Left forelimb (tissue), 1 donor: ENCODE measurements around the gene XRCC4.
"Not testable (repeated sequence)": the region's sequence is repeated elsewhere in the genome, so short reads cannot be mapped to it uniquely, and the experiment has no call there.

ENCODE experiments used
- DNase-seq: peaks from one replicate; pipeline ENCODE4 v3.0.0-alpha.2; 2018; ENCODE audit warnings: low spot score

The XRCC4 gene

GRCh38 chr5:83348281-83348780, 271.0 kb downstream of the XRCC4 start:
- no peak for DNase-seq

- no peak for DNase-seq
These were observed 275.9 kb downstream of the XRCC4 start for GRCh38 chr5:83353231-83353630.

GRCh38 chr5:83353774-83354173, 276.4 kb downstream of the XRCC4 start:
- DNase-seq = no peak

- DNase-seq = no peak
These were observed 277.6 kb downstream of the XRCC4 start for GRCh38 chr5:83354958-83355357.

- DNase-seq = not testable (repeated sequence)
These were observed 278.2 kb downstream of the XRCC4 start for GRCh38 chr5:83355482-83356014.

- DNase-seq = no peak
These were observed 280.4 kb downstream of the XRCC4 start for GRCh38 chr5:83357621-83358231.

GRCh38 chr5:83360573-83360972, 283.2 kb downstream of the XRCC4 start:
- no peak for DNase-seq

GRCh38 chr5:83362526-83362925, 285.2 kb downstream of the XRCC4 start:
- no peak for DNase-seq

- no peak for DNase-seq
These were observed 286.0 kb downstream of the XRCC4 start for GRCh38 chr5:83363111-83363885.

GRCh38 chr5:83363886-83364275, 286.5 kb downstream of the XRCC4 start:
- no peak for DNase-seq

- DNase-seq = no peak
These were observed 287.3 kb downstream of the XRCC4 start for GRCh38 chr5:83364312-83365299.

- DNase-seq = no peak
These were observed 291.0 kb downstream of the XRCC4 start for GRCh38 chr5:83368319-83368718.

GRCh38 chr5:83368835-83369234, 291.5 kb downstream of the XRCC4 start:
- no peak for DNase-seq

GRCh38 chr5:83370957-83371356, 293.6 kb downstream of the XRCC4 start:
- DNase-seq = no peak

- DNase-seq = no peak
These were observed 294.4 kb downstream of the XRCC4 start for GRCh38 chr5:83371726-83372125.

GRCh38 chr5:83374547-83374946, 297.2 kb downstream of the XRCC4 start:
- no peak for DNase-seq

GRCh38 chr5:83375049-83375745, 297.9 kb downstream of the XRCC4 start:
- no peak for DNase-seq

GRCh38 chr5:83376461-83376860, 299.1 kb downstream of the XRCC4 start:
- DNase-seq = no peak

- no peak for DNase-seq
These were observed 300.0 kb downstream of the XRCC4 start for GRCh38 chr5:83377131-83377865.

- DNase-seq = no peak
These were observed 301.4 kb downstream of the XRCC4 start for GRCh38 chr5:83378624-83379289.
